Pancreas (tissue), 10 donors: Measurements from ENCODE around the gene PTGR2. TPM values are rescaled to one million over a fixed set of nuclear protein-coding genes. Genes with fewer than 3 reads are reported as not detected.
"Not testable (repeated sequence)": the region's sequence is repeated elsewhere in the genome, so short reads cannot be mapped to it uniquely, and the experiment has no call there.

Experiments
- ATAC-seq, 4 donors: fragments of 200-7000 bp; cut with Tn5 transposase; one replicate each; pipeline versions ENCODE4 v1.8.0 to v1.9.1; 2020; ENCODE audit warnings: mild to moderate bottlenecking in 4 of 4, moderate library complexity in 4 of 4
- DNase-seq, 6 donors: peaks; one replicate each; pipeline ENCODE4 v3.0.0-alpha.2; 2020
- FAIRE-seq: peaks from 2 replicates; lab custom pipeline; 2012; peaks lifted over from hg19 to GRCh38; lab: Jason Lieb, UNC
- H3K27ac ChIP-seq, 4 donors: fragments of 200-600 bp; sonication (generic); 1 replicate in 3 of 4; 2 replicates in 1 of 4; pipeline versions ENCODE4 v1.5.0 to v1.8.0; 2020
- H3K27me3 ChIP-seq, 4 donors: fragments of 200-600 bp; one replicate each; pipeline ENCODE4 v1.8.0; 2021
- H3K36me3 ChIP-seq, 3 donors: fragments of 200-600 bp; sonication (generic) in 1 of 3; one replicate each; pipeline versions ENCODE4 v1.5.0 to v1.8.0; 2020 to 2021
- H3K4me1 ChIP-seq, 3 donors: fragments of 200-600 bp; one replicate each; pipeline ENCODE4 v1.8.0; 2021
- H3K4me3 ChIP-seq, 4 donors: fragments of 200-600 bp; sonication (generic) in 2 of 4; one replicate each; pipeline versions ENCODE4 v1.5.0 to v1.8.0; 2020 to 2021
- H3K9me3 ChIP-seq, 4 donors: fragments of 200-600 bp; one replicate each; pipeline ENCODE4 v1.8.0; 2021
- WGBS, 2 donors: extraction: QIAGEN DNeasy Blood & Tissue Kit; methylation state at CpG; one replicate each; pipeline ENCODE4 v1.1.7; 2013; 5-methylcytosine and 5-hydroxymethylcytosine counted together
- intact Hi-C, 3 donors: fragments of 100-400 bp; cut with DNase I; formaldehyde crosslinking; loops; one replicate each; pipeline versions ENCODE4 v1.11.1 to v1.14.2; 2022
- polyA plus RNA-seq, 2 donors: library from polyadenylated mRNA; stranded (reverse); fragments of 200-250 nt; gene quantifications; one replicate each; pipeline ENCODE4 v1.2.3, GENCODE V29; 2013
- total RNA-seq, 6 donors: library from RNA; stranded (reverse); fragmentation: NEBNext Ultra II Directional in 4 of 6; extraction: Animal tissue kit (Norgen Biotek cat#: 25700) in 4 of 6; gene quantifications; one replicate each; pipeline versions ENCODE4 v1.2.1 to v1.2.4, GENCODE V29; 2021 to 2023
- TF ChIP-seq, protein P1 (sequence below), 4 donors: fragments of 200-600 bp; sonication (generic) in 3 of 4; IDR thresholded peaks; one replicate each; pipeline versions ENCODE4 v1.5.0 to v1.8.0; 2021; ENCODE audit warnings: antibody characterized with exemption in 4 of 4
- donor health status: healthy with polysubstance abuse.
- donor health status: DM: no; HTN: no; CAD: no; lungs with moderate emphysema.
- donor health status: DM: no; HTN: no; CAD: no.
- donor health status: control.
- donor health status: control.
- donor health status: Bipolar disorder and iron deficiency.
- donor health status: DM: yes; HTN: yes; CAD: no.
- donor health status: DM: no; HTN: no; CAD: no.
- donor health status: DM: no; HTN: no; CAD: no.
- donor health status: DM: yes; HTN: yes; CAD: no.

PTGR2 gene
- total and polyA plus RNA-seq, 8 donors, result 3.5 to 7.2 (median 5.2) TPM

DNA sequence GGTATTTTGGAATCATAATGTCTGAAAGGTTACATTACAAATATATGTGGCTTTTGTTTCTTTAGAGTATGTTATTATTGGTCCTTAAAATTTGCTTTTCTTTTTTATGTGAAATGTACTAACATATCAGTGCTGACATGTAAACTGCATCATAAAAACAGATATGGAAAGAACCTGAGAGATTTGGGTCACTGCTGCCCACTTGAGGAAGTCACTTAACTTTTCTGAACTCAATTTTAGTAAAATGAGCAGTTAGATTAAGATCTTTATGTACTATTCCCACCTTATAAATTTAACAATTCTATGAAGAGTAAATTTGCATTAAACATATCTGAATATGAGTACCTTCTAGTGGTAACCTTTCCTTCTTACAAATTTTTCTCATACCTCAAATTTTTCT, 7.5 kb downstream of the PTGR2 start:
- no peak overlapping the region for H3K4me3 ChIP-seq
- TF ChIP-seq, protein P1, sequence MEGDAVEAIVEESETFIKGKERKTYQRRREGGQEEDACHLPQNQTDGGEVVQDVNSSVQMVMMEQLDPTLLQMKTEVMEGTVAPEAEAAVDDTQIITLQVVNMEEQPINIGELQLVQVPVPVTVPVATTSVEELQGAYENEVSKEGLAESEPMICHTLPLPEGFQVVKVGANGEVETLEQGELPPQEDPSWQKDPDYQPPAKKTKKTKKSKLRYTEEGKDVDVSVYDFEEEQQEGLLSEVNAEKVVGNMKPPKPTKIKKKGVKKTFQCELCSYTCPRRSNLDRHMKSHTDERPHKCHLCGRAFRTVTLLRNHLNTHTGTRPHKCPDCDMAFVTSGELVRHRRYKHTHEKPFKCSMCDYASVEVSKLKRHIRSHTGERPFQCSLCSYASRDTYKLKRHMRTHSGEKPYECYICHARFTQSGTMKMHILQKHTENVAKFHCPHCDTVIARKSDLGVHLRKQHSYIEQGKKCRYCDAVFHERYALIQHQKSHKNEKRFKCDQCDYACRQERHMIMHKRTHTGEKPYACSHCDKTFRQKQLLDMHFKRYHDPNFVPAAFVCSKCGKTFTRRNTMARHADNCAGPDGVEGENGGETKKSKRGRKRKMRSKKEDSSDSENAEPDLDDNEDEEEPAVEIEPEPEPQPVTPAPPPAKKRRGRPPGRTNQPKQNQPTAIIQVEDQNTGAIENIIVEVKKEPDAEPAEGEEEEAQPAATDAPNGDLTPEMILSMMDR (IDR thresholded peaks at IDR 0.05), result no peak
- intact Hi-C loops, result no loop called here
- DNase-seq, result no peak
- H3K27ac ChIP-seq, result no peak overlapping the region
- peaks cover 0 to 3% (median 0%) of the 10 kb centered on the region in 3 donors for H3K36me3 ChIP-seq
- no peaks in the 10 kb centered on the region for H3K4me1 ChIP-seq
- no peaks in the 10 kb centered on the region for H3K27me3 ChIP-seq
- no peak for FAIRE-seq
- no peaks in the 10 kb centered on the region for H3K9me3 ChIP-seq
- ATAC-seq, result no peak

DNA sequence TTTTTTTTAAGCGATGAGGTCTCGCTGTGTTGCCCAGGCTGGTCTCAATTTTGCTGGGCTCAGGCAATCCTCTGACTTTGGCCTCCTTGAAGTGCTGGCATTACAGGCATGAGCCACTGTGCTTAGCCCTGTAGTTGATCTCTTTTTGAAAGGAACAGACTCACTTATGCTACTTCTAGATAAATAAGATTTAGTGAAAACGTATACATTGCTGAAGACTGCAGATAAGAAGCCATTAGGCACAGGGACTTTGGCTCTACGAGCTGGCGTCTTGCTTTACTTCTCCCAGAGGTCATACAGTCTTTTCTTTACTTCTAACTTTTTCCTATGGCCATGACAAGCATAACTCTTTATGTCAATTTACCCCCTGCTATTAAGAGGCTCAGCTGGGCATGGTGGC, 9.4 kb downstream of the PTGR2 start:
- intact Hi-C loops, result no loop called here

GRCh38 chr14:73862480-73862879, 10.8 kb downstream of the PTGR2 start:
- ATAC-seq (no peak), FAIRE-seq (no peak), DNase-seq (no peak)
- H3K27ac ChIP-seq, result no peak overlapping the region
- intact Hi-C loops, result no loop called here
- no peaks in the 10 kb centered on the region for H3K4me1 ChIP-seq
- no peaks in the 10 kb centered on the region for H3K27me3 ChIP-seq
- TF ChIP-seq, protein P1 (IDR thresholded peaks at IDR 0.05), result no peak
- no peak overlapping the region for H3K4me3 ChIP-seq
- H3K36me3 ChIP-seq, result peaks cover 0 to 3% (median 0%) of the 10 kb centered on the region in 3 donors
- WGBS, 2 donors, result 89 to 91% methylated on average over 8 of the region's 8 CpGs
- H3K9me3 ChIP-seq, result no peaks in the 10 kb centered on the region

More for the DNA sequence above, 9.4 kb downstream of the PTGR2 start:
- H3K27me3 ChIP-seq, result no peaks in the 10 kb centered on the region
- TF ChIP-seq, protein P1 (IDR thresholded peaks at IDR 0.05), result no peak
- H3K36me3 ChIP-seq, result peaks cover 0 to 3% (median 0%) of the 10 kb centered on the region in 3 donors
- DNase-seq (no peak), ATAC-seq (no peak), FAIRE-seq (no peak)
- no peaks in the 10 kb centered on the region for H3K4me1 ChIP-seq
- H3K4me3 ChIP-seq, result no peak overlapping the region
- 82 to 95% methylated on average over 5 of the region's 5 CpGs for WGBS, 2 donors
- no peaks in the 10 kb centered on the region for H3K9me3 ChIP-seq
- no peak overlapping the region for H3K27ac ChIP-seq

DNA sequence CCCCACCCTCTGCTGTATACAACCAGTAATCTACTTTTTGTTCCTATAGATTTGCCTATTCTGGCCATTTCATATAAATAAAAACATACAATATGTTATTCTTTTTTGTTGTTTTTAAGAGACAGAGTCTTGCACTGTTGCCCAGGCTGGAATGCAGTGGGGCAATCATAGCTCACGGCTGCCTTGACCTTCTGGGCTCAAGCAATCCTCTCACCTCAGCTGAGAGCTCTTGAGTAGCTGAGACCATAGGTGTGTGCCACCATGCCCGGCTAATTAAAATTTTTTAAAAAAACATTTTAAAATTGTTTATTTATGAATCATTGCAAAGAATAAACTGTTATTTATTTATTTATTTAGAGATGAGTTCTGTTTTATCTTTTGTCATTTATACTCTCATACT, 11.6 kb downstream of the PTGR2 start:
- H3K4me1 ChIP-seq, result no peaks in the 10 kb centered on the region
- DNase-seq (no peak), FAIRE-seq (no peak), ATAC-seq (no peak)
- intact Hi-C loops, result no loop called here
- peaks cover 0 to 4% (median 3%) of the 10 kb centered on the region in 3 donors for H3K36me3 ChIP-seq
- H3K27me3 ChIP-seq, result no peaks in the 10 kb centered on the region
- no peaks in the 10 kb centered on the region for H3K9me3 ChIP-seq
- H3K27ac ChIP-seq, result no peak overlapping the region
- H3K4me3 ChIP-seq, result no peak overlapping the region
- 96 to 100% methylated on average over 2 of the region's 2 CpGs for WGBS, 2 donors
- TF ChIP-seq, protein P1 (IDR thresholded peaks at IDR 0.05), result no peak

GRCh38 chr14:73865534-73866113, 14.0 kb downstream of the PTGR2 start:
- no peak overlapping the region for H3K27ac ChIP-seq
- H3K4me1 ChIP-seq, result no peaks in the 10 kb centered on the region
- TF ChIP-seq, protein P1 (IDR thresholded peaks at IDR 0.05), result no peak
- H3K36me3 ChIP-seq, result peaks cover 0 to 5% (median 3%) of the 10 kb centered on the region in 3 donors
- 89 to 90% methylated on average over 8 of the region's 8 CpGs for WGBS, 2 donors
- H3K27me3 ChIP-seq, result no peaks in the 10 kb centered on the region
- no peak for DNase-seq
- no peak for ATAC-seq
- no peaks in the 10 kb centered on the region for H3K9me3 ChIP-seq
- FAIRE-seq, result no peak
- H3K4me3 ChIP-seq, result no peak overlapping the region
- intact Hi-C loops, result no loop called here

- WGBS, 2 donors, result 96% methylated on average over 11 of the region's 11 CpGs
- H3K27me3 ChIP-seq, ATAC-seq: not testable (repeated sequence)
Observed at GRCh38 chr14:73869754-73870153, 18.1 kb downstream of the PTGR2 start.

More at GRCh38 chr14:73869754-73870153, 18.1 kb downstream of the PTGR2 start:
- H3K27ac ChIP-seq, DNase-seq, H3K4me1 ChIP-seq, H3K4me3 ChIP-seq, H3K9me3 ChIP-seq, FAIRE-seq, intact Hi-C loops, H3K36me3 ChIP-seq: not testable (repeated sequence)
